HG03025 (cell line): ENCODE measurements around the gene SLC5A12.

Source experiments
- ATAC-seq: cut with Tn5 transposase; IDR thresholded peaks from one replicate; pipeline ENCODE4 v1.9.1; 2021; ENCODE audit warnings: mild to moderate bottlenecking, moderate library complexity; ENCODE audit not compliant: unreplicated experiment, low FRiP score

Gene SLC5A12

GRCh38 chr11:26721948-26722475, at the start of gene SLC5A12:
SLC5A12 (minus strand) TSS chr11:26722060; CDS start chr11:26721714, 346 bp downstream.
- ATAC-seq = no peak

- ATAC-seq = no peak
Measured at GRCh38 chr11:26769027-26769426, 47.2 kb upstream of the SLC5A12 start.

- no peak for ATAC-seq
Measured at GRCh38 chr11:26767060-26767459, 45.2 kb upstream of the SLC5A12 start.

- no peak for ATAC-seq
Measured at GRCh38 chr11:26765323-26765722, 43.5 kb upstream of the SLC5A12 start.

- no peak for ATAC-seq
Measured at GRCh38 chr11:26764825-26765224, 43.0 kb upstream of the SLC5A12 start.

- ATAC-seq = no peak
Measured at GRCh38 chr11:26764315-26764714, 42.5 kb upstream of the SLC5A12 start.

- peak; percentile 77 for ATAC-seq
Measured at GRCh38 chr11:26762089-26762488, 40.2 kb upstream of the SLC5A12 start.

- ATAC-seq = no peak
Measured at GRCh38 chr11:26761361-26761809, 39.5 kb upstream of the SLC5A12 start.

GRCh38 chr11:26757995-26758394, 36.1 kb upstream of the SLC5A12 start:
- no peak for ATAC-seq

GRCh38 chr11:26755762-26756161, 33.9 kb upstream of the SLC5A12 start:
- no peak for ATAC-seq

GRCh38 chr11:26753723-26754504, 32.1 kb upstream of the SLC5A12 start:
- ATAC-seq = no peak

- ATAC-seq = no peak
Measured at GRCh38 chr11:26749927-26750326, 28.1 kb upstream of the SLC5A12 start.

GRCh38 chr11:26743622-26744021, 21.8 kb upstream of the SLC5A12 start:
- ATAC-seq = no peak

GRCh38 chr11:26742966-26743365, 21.1 kb upstream of the SLC5A12 start:
- no peak for ATAC-seq

GRCh38 chr11:26741036-26741435, 19.2 kb upstream of the SLC5A12 start:
- ATAC-seq = no peak

- ATAC-seq = no peak
Measured at GRCh38 chr11:26739366-26740073, 17.7 kb upstream of the SLC5A12 start.

GRCh38 chr11:26734691-26735090, 12.8 kb upstream of the SLC5A12 start:
- ATAC-seq = no peak

GRCh38 chr11:26731084-26731456, 9.2 kb upstream of the SLC5A12 start:
- ATAC-seq = no peak

- ATAC-seq = no peak
Measured at GRCh38 chr11:26730414-26731083, 8.7 kb upstream of the SLC5A12 start.

GRCh38 chr11:26729284-26729683, 7.4 kb upstream of the SLC5A12 start:
- no peak for ATAC-seq

- no peak for ATAC-seq
Measured at GRCh38 chr11:26726960-26727359, 5.1 kb upstream of the SLC5A12 start.
